ENCODE measurements around the gene DNAH3.

DNA sequence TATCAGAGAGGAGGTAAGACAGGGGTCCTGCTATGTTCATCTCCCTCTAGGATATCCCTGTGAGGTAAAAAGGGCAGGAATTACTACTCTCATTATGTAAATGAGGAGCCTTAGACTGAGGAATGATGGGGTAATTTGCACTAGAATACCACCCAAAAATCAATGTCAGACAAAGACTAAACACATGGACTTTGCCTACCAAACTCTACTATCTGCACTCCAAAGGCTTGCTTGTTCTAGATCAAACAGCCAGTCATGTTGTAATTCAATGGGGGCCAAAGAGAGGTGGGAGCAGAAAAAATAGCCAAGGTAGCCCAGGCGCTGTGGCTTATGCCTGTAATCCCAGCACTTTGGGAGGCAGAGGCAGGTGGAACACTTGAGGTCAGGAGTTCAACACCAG lies 129.3 kb downstream of the DNAH3 start:
- TF ChIP-seq, protein P1, sequence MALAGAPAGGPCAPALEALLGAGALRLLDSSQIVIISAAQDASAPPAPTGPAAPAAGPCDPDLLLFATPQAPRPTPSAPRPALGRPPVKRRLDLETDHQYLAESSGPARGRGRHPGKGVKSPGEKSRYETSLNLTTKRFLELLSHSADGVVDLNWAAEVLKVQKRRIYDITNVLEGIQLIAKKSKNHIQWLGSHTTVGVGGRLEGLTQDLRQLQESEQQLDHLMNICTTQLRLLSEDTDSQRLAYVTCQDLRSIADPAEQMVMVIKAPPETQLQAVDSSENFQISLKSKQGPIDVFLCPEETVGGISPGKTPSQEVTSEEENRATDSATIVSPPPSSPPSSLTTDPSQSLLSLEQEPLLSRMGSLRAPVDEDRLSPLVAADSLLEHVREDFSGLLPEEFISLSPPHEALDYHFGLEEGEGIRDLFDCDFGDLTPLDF (CRISPR knock-in tag; IDR thresholded peaks at IDR 0.05): no peak
- TF ChIP-seq, protein P2, sequence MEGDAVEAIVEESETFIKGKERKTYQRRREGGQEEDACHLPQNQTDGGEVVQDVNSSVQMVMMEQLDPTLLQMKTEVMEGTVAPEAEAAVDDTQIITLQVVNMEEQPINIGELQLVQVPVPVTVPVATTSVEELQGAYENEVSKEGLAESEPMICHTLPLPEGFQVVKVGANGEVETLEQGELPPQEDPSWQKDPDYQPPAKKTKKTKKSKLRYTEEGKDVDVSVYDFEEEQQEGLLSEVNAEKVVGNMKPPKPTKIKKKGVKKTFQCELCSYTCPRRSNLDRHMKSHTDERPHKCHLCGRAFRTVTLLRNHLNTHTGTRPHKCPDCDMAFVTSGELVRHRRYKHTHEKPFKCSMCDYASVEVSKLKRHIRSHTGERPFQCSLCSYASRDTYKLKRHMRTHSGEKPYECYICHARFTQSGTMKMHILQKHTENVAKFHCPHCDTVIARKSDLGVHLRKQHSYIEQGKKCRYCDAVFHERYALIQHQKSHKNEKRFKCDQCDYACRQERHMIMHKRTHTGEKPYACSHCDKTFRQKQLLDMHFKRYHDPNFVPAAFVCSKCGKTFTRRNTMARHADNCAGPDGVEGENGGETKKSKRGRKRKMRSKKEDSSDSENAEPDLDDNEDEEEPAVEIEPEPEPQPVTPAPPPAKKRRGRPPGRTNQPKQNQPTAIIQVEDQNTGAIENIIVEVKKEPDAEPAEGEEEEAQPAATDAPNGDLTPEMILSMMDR (IDR thresholded peaks at IDR 0.05): no peak
